BLaER1 (cell line): Measurements from ENCODE around the gene MFSD11.
"Not testable (repeated sequence)": the region's sequence is repeated elsewhere in the genome, so short reads cannot be mapped to it uniquely, and the experiment has no call there.

ENCODE experiments used
- H3K27ac ChIP-seq: shearing (Covaris generic); formaldehyde crosslinking; 2 replicates; pipeline ENCODE4 v1.8.1; 2022
- H3K27me3 ChIP-seq: shearing (Covaris generic); formaldehyde crosslinking; 2 replicates; pipeline ENCODE4 v1.8.1; 2022
- H3K36me3 ChIP-seq: shearing (Covaris generic); formaldehyde crosslinking; 2 replicates; pipeline ENCODE4 v1.8.1; 2022
- H3K4me1 ChIP-seq: shearing (Covaris generic); formaldehyde crosslinking; 2 replicates; pipeline ENCODE4 v1.8.1; 2022
- H3K4me2 ChIP-seq: shearing (Covaris generic); formaldehyde crosslinking; 2 replicates; pipeline ENCODE4 v1.8.1; 2022
- H3K4me3 ChIP-seq: shearing (Covaris generic); formaldehyde crosslinking; 2 replicates; pipeline ENCODE4 v1.8.1; 2022
- H3K9ac ChIP-seq: shearing (Covaris generic); formaldehyde crosslinking; 2 replicates; pipeline ENCODE4 v1.8.1; 2022
- H3K9me3 ChIP-seq: shearing (Covaris generic); formaldehyde crosslinking; 2 replicates; pipeline ENCODE4 v1.8.1; 2022
- H4K20me1 ChIP-seq: shearing (Covaris generic); formaldehyde crosslinking; 2 replicates; pipeline ENCODE4 v1.8.1; 2022
- Cebpa-rat ChIP-seq: shearing (Covaris generic); IDR thresholded peaks from 2 replicates; pipeline ENCODE4 v1.8.1; 2022

MFSD11 gene

GRCh38 chr17:76810956-76811355 lies 73.0 kb downstream of the MFSD11 start:
- H3K36me3 ChIP-seq, result no peaks in the 10 kb centered on the region

DNA sequence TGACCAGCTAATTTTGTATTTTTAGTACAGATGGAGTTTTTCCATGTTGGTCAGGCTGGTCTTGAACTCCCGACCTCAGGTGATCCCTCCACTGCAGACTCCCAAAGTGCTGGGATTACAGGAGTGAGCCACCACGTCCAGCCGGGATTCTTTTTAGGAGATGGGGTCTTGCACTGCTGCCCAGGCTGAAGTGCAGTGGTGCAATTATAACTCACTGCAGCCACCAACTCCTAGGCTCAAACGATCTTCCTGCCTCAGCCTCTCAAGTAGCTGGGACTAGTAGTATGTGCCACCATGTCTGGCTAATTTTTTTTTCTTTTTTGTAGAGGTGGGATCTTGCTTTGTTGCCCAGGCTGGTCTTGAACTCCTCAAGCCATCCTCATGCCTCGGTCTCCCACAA lies 73.9 kb downstream of the MFSD11 start:
- no peak for TF ChIP-seq Cebpa-rat
- no peaks in the 10 kb centered on the region for H4K20me1 ChIP-seq
- H3K4me3 ChIP-seq, result no peak overlapping the region
- H3K27ac ChIP-seq, result no peak overlapping the region
- H3K9me3 ChIP-seq, result peaks cover 2% of the 10 kb centered on the region; the same call in 1 of the 2 replicates
- no peak overlapping the region for H3K9ac ChIP-seq
- no peaks in the 10 kb centered on the region for H3K36me3 ChIP-seq
- H3K27me3 ChIP-seq, result no peaks in the 10 kb centered on the region
- H3K4me1 ChIP-seq, result peaks cover 26% of the 10 kb centered on the region
- H3K4me2 ChIP-seq, result no peak overlapping the region; the same call in 1 of the 2 replicates

More at GRCh38 chr17:76810956-76811355, 73.0 kb downstream of the MFSD11 start:
- peaks cover 6% of the 10 kb centered on the region; the same call in 1 of the 2 replicates for H3K9me3 ChIP-seq
- no peak overlapping the region for H3K27ac ChIP-seq
- H3K27me3 ChIP-seq, result no peaks in the 10 kb centered on the region
- peaks cover 17% of the 10 kb centered on the region for H3K4me1 ChIP-seq
- H4K20me1 ChIP-seq, result no peaks in the 10 kb centered on the region
- no peak overlapping the region for H3K4me2 ChIP-seq
- TF ChIP-seq Cebpa-rat, result no peak
- no peak overlapping the region for H3K9ac ChIP-seq
- H3K4me3 ChIP-seq, result no peak overlapping the region

DNA sequence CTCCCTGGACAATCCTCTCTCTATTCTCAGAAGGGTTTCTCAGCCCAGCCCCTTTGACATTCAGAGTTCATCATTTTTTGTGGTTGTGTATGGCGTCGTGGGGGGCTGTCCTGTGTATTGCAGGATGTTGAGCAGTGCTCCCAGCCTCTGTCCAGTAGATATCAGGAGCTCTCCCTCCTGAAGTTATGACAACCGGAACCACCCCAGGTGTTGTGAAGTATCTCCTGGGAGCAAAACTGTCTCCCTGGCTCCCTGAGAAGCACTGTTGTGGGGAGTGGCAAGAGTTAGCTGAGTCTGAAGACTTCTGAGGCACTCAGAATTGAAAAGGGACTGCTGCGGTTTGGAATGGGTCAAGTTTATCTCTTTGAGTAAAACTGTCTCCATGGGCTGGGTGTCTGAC lies 74.3 kb downstream of the MFSD11 start:
- H3K4me3 ChIP-seq, result no peak overlapping the region
- no peaks in the 10 kb centered on the region for H4K20me1 ChIP-seq
- H3K9ac ChIP-seq, result no peak overlapping the region
- no peak overlapping the region for H3K27ac ChIP-seq
- peak overlapping the region; percentile 25 for H3K4me2 ChIP-seq
- H3K4me1 ChIP-seq, result peaks cover 30% of the 10 kb centered on the region
- no peak for TF ChIP-seq Cebpa-rat
- H3K36me3 ChIP-seq, result no peaks in the 10 kb centered on the region
- no peaks in the 10 kb centered on the region for H3K9me3 ChIP-seq
- H3K27me3 ChIP-seq, result no peaks in the 10 kb centered on the region

GRCh38 chr17:76812968-76813367 lies 75.0 kb downstream of the MFSD11 start:
- Histone ChIP-seq H3K27me3 (no peaks in the 10 kb centered on the region), H3K4me1 (peaks cover 37% of the 10 kb centered on the region), H3K4me2 (no peak overlapping the region), H3K9me3 (no peaks in the 10 kb centered on the region), H3K36me3 (no peaks in the 10 kb centered on the region), H3K27ac (no peak overlapping the region), H4K20me1 (no peaks in the 10 kb centered on the region), H3K4me3 (no peak overlapping the region), H3K9ac (no peak overlapping the region)
- no peak for TF ChIP-seq Cebpa-rat

GRCh38 chr17:76815907-76816589 lies 78.1 kb downstream of the MFSD11 start:
- H4K20me1 ChIP-seq, H3K27me3 ChIP-seq, H3K9me3 ChIP-seq, H3K36me3 ChIP-seq, H3K4me3 ChIP-seq, H3K9ac ChIP-seq: not testable (repeated sequence)
- H3K27ac ChIP-seq, result 0 out of 2 replicates have a peak overlapping the region, but pooled peaks have one; percentile 12
- peaks cover 68% of the 10 kb centered on the region for H3K4me1 ChIP-seq
- H3K4me2 ChIP-seq, result peak overlapping the region; percentile 67

DNA sequence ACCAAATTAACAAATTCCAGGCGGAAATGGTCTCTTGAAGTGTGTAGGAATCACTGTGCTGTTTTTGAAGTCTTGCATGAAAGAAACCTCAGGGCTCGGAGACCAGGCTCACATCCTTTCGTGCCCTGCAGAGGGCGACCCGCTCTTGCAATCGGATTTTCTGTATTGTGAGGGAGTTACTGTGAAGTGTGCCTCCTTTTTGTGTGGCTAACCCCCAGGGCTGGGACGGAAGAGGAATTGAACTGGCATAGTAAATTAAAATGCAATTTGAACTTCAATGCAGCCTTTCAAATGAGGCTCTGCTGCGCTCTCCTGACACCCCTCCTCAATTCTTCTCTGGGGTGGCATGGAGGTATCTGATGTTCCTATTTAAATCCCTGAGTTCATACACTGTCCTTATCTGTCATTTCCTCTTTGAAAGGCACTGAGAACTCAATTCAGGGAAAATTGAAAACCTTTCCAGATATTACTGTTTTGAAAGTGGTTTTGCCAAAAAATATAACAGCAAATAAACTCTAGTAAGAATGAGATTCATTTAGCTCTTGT lies 78.7 kb downstream of the MFSD11 start:
- H3K4me1 ChIP-seq, result peaks cover 71% of the 10 kb centered on the region
- H3K36me3 ChIP-seq, result no peaks in the 10 kb centered on the region
- no peaks in the 10 kb centered on the region for H4K20me1 ChIP-seq
- peak overlapping the region; percentile 67 for H3K4me2 ChIP-seq
- no peaks in the 10 kb centered on the region for H3K9me3 ChIP-seq
- 0 out of 2 replicates have a peak overlapping the region, but pooled peaks have one; percentile 12 for H3K27ac ChIP-seq
- no peak for TF ChIP-seq Cebpa-rat
- H3K4me3 ChIP-seq, result no peak overlapping the region
- no peak overlapping the region for H3K9ac ChIP-seq
- H3K27me3 ChIP-seq, result no peaks in the 10 kb centered on the region

DNA sequence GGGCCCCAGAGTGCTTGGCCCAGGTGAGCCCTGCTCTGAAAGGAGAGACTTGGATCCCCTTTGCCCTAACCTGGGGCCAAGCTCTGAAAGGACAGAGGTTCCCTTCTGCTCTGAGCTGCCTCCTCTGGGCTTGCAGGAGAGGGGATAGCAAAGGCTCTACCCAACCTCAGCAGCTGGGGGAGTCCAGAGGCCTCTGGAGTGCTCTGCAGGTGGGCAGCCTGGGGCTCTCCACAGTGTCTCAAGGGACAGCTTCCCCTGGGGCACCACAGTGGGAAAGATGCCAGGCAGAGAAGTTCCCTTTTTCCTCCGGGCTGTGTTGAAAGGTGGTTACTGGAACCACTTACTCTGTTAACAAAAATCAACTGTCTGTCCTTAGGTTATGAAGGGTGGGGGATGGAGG lies 82.1 kb downstream of the MFSD11 start:
- peak overlapping the region; percentile 93 for H3K4me2 ChIP-seq

DNA sequence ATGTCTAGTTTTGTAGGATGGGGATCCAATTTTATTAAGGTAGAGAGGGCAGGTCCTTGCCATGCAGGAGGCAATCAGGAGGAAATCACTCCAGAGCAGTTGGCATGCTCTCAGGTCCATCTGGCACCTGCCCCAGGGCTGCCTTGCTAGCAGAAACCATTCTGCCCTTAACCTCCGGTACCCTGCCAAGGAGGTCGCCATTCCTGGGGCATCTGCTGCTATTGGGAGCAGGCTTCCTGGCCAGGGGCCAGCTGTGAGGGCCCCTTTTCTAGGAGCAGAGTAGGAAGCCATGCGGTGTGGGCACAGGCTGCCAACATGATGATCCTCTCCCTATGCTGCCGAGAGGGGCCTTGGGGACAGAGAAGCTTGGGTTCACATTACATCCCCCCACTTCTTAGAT lies 82.6 kb downstream of the MFSD11 start:
- Histone ChIP-seq H3K27me3 (no peaks in the 10 kb centered on the region), H3K4me3 (no peak overlapping the region), H4K20me1 (no peaks in the 10 kb centered on the region), H3K27ac (peak overlapping the region; percentile 59), H3K4me1 (peaks cover 82% of the 10 kb centered on the region), H3K9me3 (no peaks in the 10 kb centered on the region), H3K36me3 (no peaks in the 10 kb centered on the region), H3K9ac (no peak overlapping the region), H3K4me2 (peak overlapping the region; percentile 93)
- TF ChIP-seq Cebpa-rat, result no peak

More for the DNA sequence above, 82.1 kb downstream of the MFSD11 start:
- Histone ChIP-seq H3K27ac (peak overlapping the region; percentile 59), H3K9me3 (no peaks in the 10 kb centered on the region), H4K20me1 (no peaks in the 10 kb centered on the region), H3K9ac (no peak overlapping the region; the same call in 1 of the 2 replicates), H3K27me3 (no peaks in the 10 kb centered on the region), H3K4me1 (peaks cover 79% of the 10 kb centered on the region), H3K4me3 (peak overlapping the region; percentile 41; the same call in 1 of the 2 replicates), H3K36me3 (no peaks in the 10 kb centered on the region)
- no peak for TF ChIP-seq Cebpa-rat

- Histone ChIP-seq H3K4me2 (no peak overlapping the region), H3K27ac (no peak overlapping the region), H3K9me3 (no peaks in the 10 kb centered on the region), H4K20me1 (no peaks in the 10 kb centered on the region), H3K27me3 (no peaks in the 10 kb centered on the region), H3K36me3 (no peaks in the 10 kb centered on the region), H3K4me3 (no peak overlapping the region), H3K4me1 (peaks cover 84% of the 10 kb centered on the region), H3K9ac (no peak overlapping the region)
- no peak for TF ChIP-seq Cebpa-rat
Measured at GRCh38 chr17:76822184-76822778, 84.4 kb downstream of the MFSD11 start.

DNA sequence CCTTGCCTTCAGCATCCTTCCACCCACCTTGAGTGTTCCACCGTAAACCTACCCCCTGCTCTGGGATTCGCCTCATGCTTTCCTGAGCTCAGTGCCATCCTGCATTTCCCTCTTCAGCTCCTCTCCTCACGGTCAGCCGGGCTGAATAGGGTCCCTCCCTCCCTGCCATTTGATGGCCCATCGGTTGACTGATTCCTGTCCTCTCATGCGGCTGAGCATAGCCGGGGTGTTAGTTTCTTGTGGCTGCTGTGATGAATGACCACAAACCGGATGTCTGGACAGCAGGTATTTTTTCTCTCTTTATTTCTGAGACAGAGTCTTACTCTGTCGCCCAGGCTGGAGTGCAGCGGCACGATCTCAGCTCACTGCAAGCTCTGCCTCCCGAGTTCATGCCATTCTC lies 86.2 kb downstream of the MFSD11 start:
- Histone ChIP-seq H3K4me3 (no peak overlapping the region), H3K4me1 (peaks cover 84% of the 10 kb centered on the region), H4K20me1 (no peaks in the 10 kb centered on the region), H3K36me3 (no peaks in the 10 kb centered on the region), H3K27ac (no peak overlapping the region), H3K9me3 (no peaks in the 10 kb centered on the region), H3K4me2 (peak overlapping the region; percentile 76), H3K9ac (no peak overlapping the region), H3K27me3 (no peaks in the 10 kb centered on the region)
- TF ChIP-seq Cebpa-rat, result no peak
